Liver (tissue), 9 donors: Measurements from ENCODE around the gene POLR2H. TPM values are rescaled to one million over a fixed set of nuclear protein-coding genes. Genes with fewer than 3 reads are reported as not detected.

ENCODE experiments used
- DNase-seq: peaks from one replicate; pipeline ENCODE4 v3.0.0-alpha.2; 2017; ENCODE audit warnings: low spot score
- H3K27ac ChIP-seq, 2 donors: one replicate each; pipeline ENCODE4 v1.7.0; 2013; ENCODE audit warnings: inconsistent platforms in 2 of 2, low read length in 2 of 2, control low read depth in 1 of 2, low read depth in 1 of 2, mild to moderate bottlenecking in 1 of 2
- H3K27me3 ChIP-seq, 4 donors: one replicate each; pipeline versions ENCODE4 v1.6.1 to v1.7.0; 2013; ENCODE audit warnings: low read length in 3 of 4, inconsistent platforms in 1 of 4, mild to moderate bottlenecking in 1 of 4, moderate library complexity in 1 of 4; ENCODE audit not compliant: control insufficient read depth in 4 of 4, insufficient read depth in 4 of 4
- H3K36me3 ChIP-seq, 4 donors: one replicate each; pipeline versions ENCODE4 v1.6.1 to v1.7.0; 2013; ENCODE audit warnings: low read length in 3 of 4, mild to moderate bottlenecking in 3 of 4, low read depth in 1 of 4, moderate library complexity in 1 of 4; ENCODE audit not compliant: control insufficient read depth in 4 of 4, insufficient read depth in 3 of 4
- H3K4me1 ChIP-seq, 4 donors: one replicate each; pipeline versions ENCODE4 v1.6.1 to v1.7.0; 2013; ENCODE audit warnings: low read length in 3 of 4, mild to moderate bottlenecking in 3 of 4, moderate library complexity in 1 of 4; ENCODE audit not compliant: control insufficient read depth in 4 of 4, insufficient read depth in 4 of 4
- H3K4me3 ChIP-seq, 3 donors: one replicate each; pipeline versions ENCODE4 v1.6.1 to v1.7.0; 2013; ENCODE audit warnings: low read length in 3 of 3, control low read depth in 1 of 3, low read depth in 1 of 3, mild to moderate bottlenecking in 1 of 3
- H3K9ac ChIP-seq, 2 donors: one replicate each; pipeline ENCODE4 v1.7.0; 2013; ENCODE audit warnings: low read length in 2 of 2, mild to moderate bottlenecking in 2 of 2, moderate library complexity in 2 of 2, control low read depth in 1 of 2, low read depth in 1 of 2
- H3K9me3 ChIP-seq, 4 donors: one replicate each; pipeline versions ENCODE4 v1.6.1 to v1.7.0; 2013; ENCODE audit warnings: low read length in 3 of 4; ENCODE audit not compliant: control insufficient read depth in 4 of 4
- FOXA1 ChIP-seq: IDR thresholded peaks from 2 replicates; pipeline ENCODE4 v1.6.1; 2016; ENCODE audit warnings: antibody characterized with exemption
- FOXA2 ChIP-seq: IDR thresholded peaks from 2 replicates; pipeline ENCODE4 v1.6.1; 2016; ENCODE audit warnings: antibody characterized with exemption
- GABPA ChIP-seq, 2 donors: IDR thresholded peaks in 1 of 2; conservative IDR thresholded peaks in 1 of 2; 2 replicates each; pipeline ENCODE4 v1.6.1; 2016; ENCODE audit warnings: antibody characterized with exemption in 2 of 2, mild to moderate bottlenecking in 1 of 2, moderate library complexity in 1 of 2
- HNF4A ChIP-seq, 2 donors: conservative IDR thresholded peaks; 2 replicates each; pipeline ENCODE4 v1.6.1; 2016; ENCODE audit warnings: antibody characterized with exemption in 2 of 2, mild to moderate bottlenecking in 2 of 2
- HNF4G ChIP-seq: IDR thresholded peaks from 2 replicates; pipeline ENCODE4 v1.6.1; 2016; ENCODE audit warnings: antibody characterized with exemption
- JUND ChIP-seq, 2 donors: IDR thresholded peaks; 2 replicates each; pipeline ENCODE4 v1.6.1; 2016; ENCODE audit warnings: antibody characterized with exemption in 2 of 2
- MAX ChIP-seq: IDR thresholded peaks from 2 replicates; pipeline ENCODE4 v1.6.1; 2016; ENCODE audit warnings: antibody characterized with exemption
- NR2F2 ChIP-seq: IDR thresholded peaks from 2 replicates; pipeline ENCODE4 v1.6.1; 2016; ENCODE audit warnings: antibody characterized with exemption
- RAD21 ChIP-seq, 2 donors: IDR thresholded peaks; 2 replicates each; pipeline ENCODE4 v1.6.1; 2016; ENCODE audit warnings: antibody characterized with exemption in 2 of 2, mild to moderate bottlenecking in 2 of 2
- RXRA ChIP-seq, 2 donors: IDR thresholded peaks; 2 replicates each; pipeline ENCODE4 v1.6.1; 2017 to 2018; ENCODE audit warnings: antibody characterized with exemption in 2 of 2, mild to moderate bottlenecking in 1 of 2
- SP1 ChIP-seq: IDR thresholded peaks from 2 replicates; pipeline ENCODE4 v1.6.1; 2018; ENCODE audit warnings: antibody characterized with exemption, mild to moderate bottlenecking
- TAF1 ChIP-seq: conservative IDR thresholded peaks from 2 replicates; pipeline ENCODE4 v1.6.1; 2016; ENCODE audit warnings: antibody characterized with exemption, mild to moderate bottlenecking
- YY1 ChIP-seq: IDR thresholded peaks from 2 replicates; pipeline ENCODE4 v1.6.1; 2016; ENCODE audit warnings: antibody characterized with exemption, mild to moderate bottlenecking
- ZBTB33 ChIP-seq: IDR thresholded peaks from 2 replicates; pipeline ENCODE4 v1.6.1; 2016; ENCODE audit warnings: antibody characterized with exemption
- WGBS: extraction: QIAGEN DNeasy Blood & Tissue Kit; methylation state at CpG from one replicate; pipeline ENCODE4 v1.1.7; 2013; 5-methylcytosine and 5-hydroxymethylcytosine counted together
- polyA plus RNA-seq, 2 donors: library from polyadenylated mRNA; stranded (reverse) in 1 of 2; unstranded in 1 of 2; fragments of 200-250 nt in 1 of 2; fragments of >200 nt in 1 of 2; fragmentation: Nextera tagmentation in 1 of 2; extraction: Ambion mirVana in 1 of 2; gene quantifications; one replicate each; pipeline versions ENCODE4 v1.2.1 to v1.2.3, GENCODE V29; 2013 to 2015
- total RNA-seq, 2 donors: library from RNA; depleted of rRNA; stranded (reverse); fragments of >200 nt; gene quantifications; one replicate each; pipeline ENCODE4 v1.2.3, GENCODE V29; 2014
- TF ChIP-seq, protein P1 (sequence below): IDR thresholded peaks from 2 replicates; pipeline ENCODE4 v1.6.1; 2016; ENCODE audit warnings: antibody characterized with exemption
- TF ChIP-seq, protein P2 (sequence below): fragments of 150-350 bp; IDR thresholded peaks from 2 replicates; pipeline ENCODE4 v1.5.1; 2017; ENCODE audit warnings: improper control_type of control experiment, low read depth, low read length; ENCODE audit not compliant: missing input control
- TF ChIP-seq, protein P3 (sequence below): IDR thresholded peaks from 2 replicates; pipeline ENCODE4 v1.6.1; 2016; ENCODE audit warnings: antibody characterized with exemption, mild to moderate bottlenecking
- donor health status: healthy.
- donor health status: healthy.
- donor health status: healthy.
- donor health status: healthy.
- donor health status: healthy.

Gene POLR2H
- total and polyA plus RNA-seq, 4 donors: 25.7 to 55.7 (median 43.5) TPM

DNA sequence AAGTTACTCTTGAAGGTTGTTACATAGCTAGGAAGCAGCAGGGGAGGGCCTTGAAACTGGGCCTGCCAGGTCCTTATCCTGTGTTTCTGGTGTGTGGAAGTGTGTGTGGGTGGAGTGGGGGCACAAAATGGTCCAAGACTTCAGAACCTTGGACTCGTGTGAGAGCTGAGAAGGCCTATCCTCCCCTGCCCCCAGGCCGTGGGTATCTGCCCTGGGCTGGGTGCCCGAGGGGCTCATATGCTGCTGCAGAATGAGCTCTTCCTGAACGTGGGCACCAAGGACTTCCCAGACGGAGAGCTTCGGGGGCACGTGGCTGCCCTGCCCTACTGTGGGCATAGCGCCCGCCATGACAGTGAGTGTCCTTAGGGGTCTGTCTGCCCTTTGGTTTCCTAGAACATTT is 22.8 kb downstream of the POLR2H start:
- Histone ChIP-seq H3K9ac (no peak overlapping the region), H3K27ac (no peak overlapping the region), H3K4me1 (peaks cover 3 to 10% (median 6%) of the 10 kb centered on the region in 4 donors), H3K27me3 (no peaks in the 10 kb centered on the region), H3K9me3 (no peaks in the 10 kb centered on the region), H3K36me3 (peaks cover 15 to 53% (median 23%) of the 10 kb centered on the region in 4 donors), H3K4me3 (no peak overlapping the region)
- WGBS: 87% methylated on average over 9 of the region's 9 CpGs
- DNase-seq: no peak
- TF ChIP-seq, protein P1, sequence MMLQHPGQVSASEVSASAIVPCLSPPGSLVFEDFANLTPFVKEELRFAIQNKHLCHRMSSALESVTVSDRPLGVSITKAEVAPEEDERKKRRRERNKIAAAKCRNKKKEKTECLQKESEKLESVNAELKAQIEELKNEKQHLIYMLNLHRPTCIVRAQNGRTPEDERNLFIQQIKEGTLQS: no peak
- TF ChIP-seq, protein P2, sequence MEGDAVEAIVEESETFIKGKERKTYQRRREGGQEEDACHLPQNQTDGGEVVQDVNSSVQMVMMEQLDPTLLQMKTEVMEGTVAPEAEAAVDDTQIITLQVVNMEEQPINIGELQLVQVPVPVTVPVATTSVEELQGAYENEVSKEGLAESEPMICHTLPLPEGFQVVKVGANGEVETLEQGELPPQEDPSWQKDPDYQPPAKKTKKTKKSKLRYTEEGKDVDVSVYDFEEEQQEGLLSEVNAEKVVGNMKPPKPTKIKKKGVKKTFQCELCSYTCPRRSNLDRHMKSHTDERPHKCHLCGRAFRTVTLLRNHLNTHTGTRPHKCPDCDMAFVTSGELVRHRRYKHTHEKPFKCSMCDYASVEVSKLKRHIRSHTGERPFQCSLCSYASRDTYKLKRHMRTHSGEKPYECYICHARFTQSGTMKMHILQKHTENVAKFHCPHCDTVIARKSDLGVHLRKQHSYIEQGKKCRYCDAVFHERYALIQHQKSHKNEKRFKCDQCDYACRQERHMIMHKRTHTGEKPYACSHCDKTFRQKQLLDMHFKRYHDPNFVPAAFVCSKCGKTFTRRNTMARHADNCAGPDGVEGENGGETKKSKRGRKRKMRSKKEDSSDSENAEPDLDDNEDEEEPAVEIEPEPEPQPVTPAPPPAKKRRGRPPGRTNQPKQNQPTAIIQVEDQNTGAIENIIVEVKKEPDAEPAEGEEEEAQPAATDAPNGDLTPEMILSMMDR: no peak
- no peak for TF ChIP-seq YY1

GRCh38 chr3:184384856-184385422 is 23.4 kb downstream of the POLR2H start:
- WGBS: 96% methylated on average over 8 of the region's 8 CpGs
- Histone ChIP-seq H3K4me1 (peaks cover 3 to 9% (median 5%) of the 10 kb centered on the region in 4 donors), H3K4me3 (no peak overlapping the region), H3K27me3 (no peaks in the 10 kb centered on the region), H3K9ac (no peak overlapping the region), H3K9me3 (no peaks in the 10 kb centered on the region), H3K27ac (no peak overlapping the region), H3K36me3 (peaks cover 18 to 59% (median 27%) of the 10 kb centered on the region in 4 donors)
- no peak for TF ChIP-seq HNF4A (conservative IDR thresholded peaks at IDR 0.05)
- TF ChIP-seq FOXA2: no peak
- TF ChIP-seq FOXA1: no peak
- TF ChIP-seq RXRA (IDR thresholded peaks at IDR 0.05): no peak
- no peak for TF ChIP-seq TAF1
- TF ChIP-seq, protein P1: no peak
- no peak for TF ChIP-seq JUND (IDR thresholded peaks at IDR 0.05)
- TF ChIP-seq MAX: no peak
- TF ChIP-seq RAD21 (IDR thresholded peaks at IDR 0.05): no peak
- TF ChIP-seq GABPA (IDR thresholded peaks at IDR 0.05 in 1 of 2, conservative IDR thresholded peaks at IDR 0.05 in 1 of 2): no peak
- no peak for TF ChIP-seq SP1
- TF ChIP-seq, protein P3, sequence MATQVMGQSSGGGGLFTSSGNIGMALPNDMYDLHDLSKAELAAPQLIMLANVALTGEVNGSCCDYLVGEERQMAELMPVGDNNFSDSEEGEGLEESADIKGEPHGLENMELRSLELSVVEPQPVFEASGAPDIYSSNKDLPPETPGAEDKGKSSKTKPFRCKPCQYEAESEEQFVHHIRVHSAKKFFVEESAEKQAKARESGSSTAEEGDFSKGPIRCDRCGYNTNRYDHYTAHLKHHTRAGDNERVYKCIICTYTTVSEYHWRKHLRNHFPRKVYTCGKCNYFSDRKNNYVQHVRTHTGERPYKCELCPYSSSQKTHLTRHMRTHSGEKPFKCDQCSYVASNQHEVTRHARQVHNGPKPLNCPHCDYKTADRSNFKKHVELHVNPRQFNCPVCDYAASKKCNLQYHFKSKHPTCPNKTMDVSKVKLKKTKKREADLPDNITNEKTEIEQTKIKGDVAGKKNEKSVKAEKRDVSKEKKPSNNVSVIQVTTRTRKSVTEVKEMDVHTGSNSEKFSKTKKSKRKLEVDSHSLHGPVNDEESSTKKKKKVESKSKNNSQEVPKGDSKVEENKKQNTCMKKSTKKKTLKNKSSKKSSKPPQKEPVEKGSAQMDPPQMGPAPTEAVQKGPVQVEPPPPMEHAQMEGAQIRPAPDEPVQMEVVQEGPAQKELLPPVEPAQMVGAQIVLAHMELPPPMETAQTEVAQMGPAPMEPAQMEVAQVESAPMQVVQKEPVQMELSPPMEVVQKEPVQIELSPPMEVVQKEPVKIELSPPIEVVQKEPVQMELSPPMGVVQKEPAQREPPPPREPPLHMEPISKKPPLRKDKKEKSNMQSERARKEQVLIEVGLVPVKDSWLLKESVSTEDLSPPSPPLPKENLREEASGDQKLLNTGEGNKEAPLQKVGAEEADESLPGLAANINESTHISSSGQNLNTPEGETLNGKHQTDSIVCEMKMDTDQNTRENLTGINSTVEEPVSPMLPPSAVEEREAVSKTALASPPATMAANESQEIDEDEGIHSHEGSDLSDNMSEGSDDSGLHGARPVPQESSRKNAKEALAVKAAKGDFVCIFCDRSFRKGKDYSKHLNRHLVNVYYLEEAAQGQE: no peak
- no peak for TF ChIP-seq NR2F2
- no peak for TF ChIP-seq HNF4G
- no peak for TF ChIP-seq YY1
- TF ChIP-seq ZBTB33: no peak
- no peak for DNase-seq
